HG02885 (cell line): ENCODE results near the gene KLK15.

Source experiments
- ATAC-seq: cut with Tn5 transposase; IDR thresholded peaks from one replicate; pipeline ENCODE4 v1.9.1; 2021; ENCODE audit warnings: mild to moderate bottlenecking; ENCODE audit not compliant: unreplicated experiment, poor library complexity

Gene KLK15, protein sequence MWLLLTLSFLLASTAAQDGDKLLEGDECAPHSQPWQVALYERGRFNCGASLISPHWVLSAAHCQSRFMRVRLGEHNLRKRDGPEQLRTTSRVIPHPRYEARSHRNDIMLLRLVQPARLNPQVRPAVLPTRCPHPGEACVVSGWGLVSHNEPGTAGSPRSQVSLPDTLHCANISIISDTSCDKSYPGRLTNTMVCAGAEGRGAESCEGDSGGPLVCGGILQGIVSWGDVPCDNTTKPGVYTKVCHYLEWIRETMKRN

DNA sequence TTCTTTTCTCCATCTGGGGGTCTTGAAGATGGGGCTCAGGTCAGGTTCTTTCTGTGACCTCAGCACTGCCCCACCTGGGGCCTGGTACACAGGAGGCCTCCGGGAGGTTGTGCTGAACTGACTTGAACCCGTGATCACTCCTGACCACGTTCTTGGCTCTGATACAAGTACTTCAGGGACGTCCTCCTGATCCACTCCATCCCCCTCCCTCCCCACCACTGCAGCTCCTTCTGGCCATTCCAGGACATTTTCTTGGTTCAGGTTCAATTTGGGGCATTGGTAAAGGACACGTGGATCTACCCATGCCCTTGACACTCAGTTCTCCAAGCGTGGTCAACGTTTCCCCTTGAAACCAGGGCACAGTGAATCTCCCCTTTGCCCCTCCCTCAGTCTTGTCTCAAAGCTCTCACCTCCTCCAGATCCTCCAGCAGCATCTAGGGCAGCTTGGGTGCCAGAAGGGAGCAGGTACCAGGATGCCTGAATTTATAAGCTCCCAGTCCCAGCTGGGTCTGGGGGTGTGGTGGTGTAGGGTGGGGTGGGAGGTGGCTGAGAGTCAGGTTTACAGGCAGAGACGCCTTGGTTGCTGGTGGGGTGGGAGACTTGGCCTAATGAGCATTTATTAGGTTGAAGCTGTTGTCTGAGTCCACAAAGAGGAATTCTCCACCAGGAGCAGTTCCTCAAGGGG, at the start of gene KLK15:
Gene KLK15 (minus strand): TSS at position 458 of the 685 bp plus-strand sequence. CDS start 2,082 bp downstream, outside the sequence.
- no peak for ATAC-seq

DNA sequence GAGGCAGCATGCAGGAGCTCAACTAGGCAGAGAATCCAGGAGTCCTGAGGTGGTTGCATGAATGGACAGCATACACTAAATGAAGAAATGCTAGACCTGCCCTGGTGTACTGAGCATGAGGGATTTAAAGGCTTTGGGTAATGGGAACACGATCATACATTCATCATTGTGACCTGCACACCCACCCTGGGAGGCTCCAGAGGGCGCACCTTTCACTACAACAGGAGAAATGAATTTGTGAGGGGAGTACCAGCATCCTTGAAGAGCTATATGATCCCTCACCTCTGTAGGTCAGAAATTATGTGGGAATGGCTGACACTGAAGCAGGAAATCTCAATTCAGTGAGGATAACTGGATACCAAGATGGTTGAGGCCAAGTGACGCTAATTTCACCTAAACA, 48.8 kb upstream of the KLK15 start:
- ATAC-seq, result no peak

DNA sequence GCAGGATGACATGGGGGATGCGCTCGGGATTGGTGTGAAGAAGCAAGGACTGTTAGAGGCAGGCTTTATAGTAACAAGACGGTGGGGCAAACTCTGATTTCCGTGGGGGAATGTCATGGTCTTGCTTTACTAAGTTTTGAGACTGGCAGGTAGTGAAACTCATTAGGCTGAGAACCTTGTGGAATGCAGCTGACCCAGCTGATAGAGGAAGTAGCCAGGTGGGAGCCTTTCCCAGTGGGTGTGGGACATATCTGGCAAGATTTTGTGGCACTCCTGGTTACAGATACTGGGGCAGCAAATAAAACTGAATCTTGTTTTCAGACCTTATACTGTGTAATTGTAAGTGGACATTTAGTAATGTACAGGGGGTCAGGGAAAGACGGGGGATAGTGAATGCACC, 46.9 kb upstream of the KLK15 start:
- no peak for ATAC-seq

DNA sequence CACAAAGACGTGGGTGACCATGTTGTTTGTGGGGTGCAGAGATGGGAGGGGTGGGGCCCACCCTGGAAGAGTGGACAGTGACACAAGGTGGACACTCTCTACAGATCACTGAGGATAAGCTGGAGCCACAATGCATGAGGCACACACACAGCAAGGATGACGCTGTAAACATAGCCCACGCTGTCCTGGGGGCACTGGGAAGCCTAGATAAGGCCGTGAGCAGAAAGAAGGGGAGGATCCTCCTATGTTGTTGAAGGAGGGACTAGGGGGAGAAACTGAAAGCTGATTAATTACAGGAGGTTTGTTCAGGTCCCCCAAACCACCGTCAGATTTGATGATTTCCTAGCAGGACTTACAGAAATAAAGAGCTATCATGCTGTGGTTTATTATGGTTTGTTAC, 45.5 kb upstream of the KLK15 start:
- no peak for ATAC-seq

DNA sequence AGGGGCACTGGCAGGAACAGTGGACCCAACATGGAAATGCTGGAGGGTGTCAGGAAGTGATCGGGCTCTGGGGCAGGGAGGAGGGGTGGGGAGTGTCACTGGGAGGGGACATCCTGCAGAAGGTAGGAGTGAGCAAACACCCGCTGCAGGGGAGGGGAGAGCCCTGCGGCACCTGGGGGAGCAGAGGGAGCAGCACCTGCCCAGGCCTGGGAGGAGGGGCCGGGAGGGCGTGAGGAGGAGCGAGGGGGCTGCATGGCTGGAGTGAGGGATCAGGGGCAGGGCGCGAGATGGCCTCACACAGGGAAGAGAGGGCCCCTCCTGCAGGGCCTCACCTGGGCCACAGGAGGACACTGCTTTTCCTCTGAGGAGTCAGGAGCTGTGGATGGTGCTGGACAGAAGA, 44.0 kb upstream of the KLK15 start:
- no peak for ATAC-seq

DNA sequence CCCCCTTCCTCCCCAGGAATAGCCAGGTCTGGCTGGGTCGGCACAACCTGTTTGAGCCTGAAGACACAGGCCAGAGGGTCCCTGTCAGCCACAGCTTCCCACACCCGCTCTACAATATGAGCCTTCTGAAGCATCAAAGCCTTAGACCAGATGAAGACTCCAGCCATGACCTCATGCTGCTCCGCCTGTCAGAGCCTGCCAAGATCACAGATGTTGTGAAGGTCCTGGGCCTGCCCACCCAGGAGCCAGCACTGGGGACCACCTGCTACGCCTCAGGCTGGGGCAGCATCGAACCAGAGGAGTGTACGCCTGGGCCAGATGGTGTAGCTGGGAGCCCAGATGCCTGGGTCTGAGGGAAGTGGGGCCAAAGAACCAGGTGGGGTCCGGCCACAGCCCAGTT, 43.1 kb upstream of the KLK15 start:
- no peak for ATAC-seq

DNA sequence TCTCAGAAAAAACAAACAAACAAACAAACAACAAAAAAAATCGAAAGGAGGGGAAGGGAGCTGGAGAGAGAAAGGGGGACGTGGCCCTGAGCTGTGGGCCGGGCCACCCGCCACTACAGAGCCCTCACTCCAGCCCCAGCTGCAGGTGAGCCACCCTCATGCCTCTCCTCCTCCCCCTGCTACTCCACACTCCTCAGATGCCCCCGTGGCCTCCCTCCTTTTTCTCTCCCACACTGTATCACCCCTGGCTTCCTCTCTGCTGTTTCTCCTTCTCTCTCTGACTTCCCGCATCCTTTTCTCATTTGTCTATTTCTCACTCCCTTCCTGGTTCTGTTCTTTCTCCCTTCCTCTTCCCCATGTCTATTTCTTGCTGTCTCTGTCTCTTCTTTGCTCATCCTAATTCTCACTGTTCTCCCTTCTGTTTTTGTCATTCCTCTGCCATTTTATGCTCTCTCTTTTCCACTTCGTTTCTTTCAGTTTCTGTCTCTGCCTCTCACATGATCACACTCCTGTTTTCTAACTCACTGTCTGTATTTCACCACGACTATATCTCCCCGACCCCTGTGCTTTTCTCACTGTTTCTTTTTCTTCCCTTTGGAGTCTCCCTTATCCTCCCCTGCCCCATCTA, 42.5 kb upstream of the KLK15 start:
- ATAC-seq, result no peak

DNA sequence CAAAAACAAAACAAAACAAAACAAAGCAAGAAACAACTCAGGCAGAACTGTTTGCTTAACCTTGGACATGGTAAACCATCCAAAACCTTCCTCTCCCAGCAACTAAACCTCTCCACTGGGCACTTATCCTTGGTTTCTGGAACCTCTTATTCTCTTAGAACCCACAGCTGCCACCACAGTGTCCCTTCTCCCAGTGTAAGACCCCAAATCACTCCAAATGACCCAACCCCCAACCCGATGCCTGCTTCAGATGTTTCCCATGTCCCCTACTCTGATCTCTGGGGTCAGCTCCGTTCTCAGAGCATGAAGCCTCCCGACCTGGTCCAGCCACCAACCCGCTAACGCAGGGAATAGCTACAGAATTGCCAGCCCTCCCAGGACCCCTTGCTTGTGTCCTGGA, 40.8 kb upstream of the KLK15 start:
- no peak for ATAC-seq

DNA sequence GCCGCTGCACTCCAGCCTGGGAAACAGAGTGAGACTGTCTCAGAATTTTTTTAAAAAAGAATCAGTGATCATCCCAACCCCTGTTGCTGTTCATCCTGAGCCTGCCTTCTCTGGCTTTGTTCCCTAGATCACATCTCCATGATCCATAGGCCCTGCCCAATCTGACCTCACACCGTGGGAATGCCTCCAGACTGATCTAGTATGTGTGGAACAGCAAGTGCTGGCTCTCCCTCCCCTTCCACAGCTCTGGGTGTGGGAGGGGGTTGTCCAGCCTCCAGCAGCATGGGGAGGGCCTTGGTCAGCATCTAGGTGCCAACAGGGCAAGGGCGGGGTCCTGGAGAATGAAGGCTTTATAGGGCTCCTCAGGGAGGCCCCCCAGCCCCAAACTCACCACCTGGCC, 39.7 kb upstream of the KLK15 start, which contains the start of gene KLK2:
Gene KLK2 (plus strand): TSS at position 384 of the 400 bp plus-strand sequence. CDS start 35 bp downstream, outside the sequence.
- no peak for ATAC-seq

DNA sequence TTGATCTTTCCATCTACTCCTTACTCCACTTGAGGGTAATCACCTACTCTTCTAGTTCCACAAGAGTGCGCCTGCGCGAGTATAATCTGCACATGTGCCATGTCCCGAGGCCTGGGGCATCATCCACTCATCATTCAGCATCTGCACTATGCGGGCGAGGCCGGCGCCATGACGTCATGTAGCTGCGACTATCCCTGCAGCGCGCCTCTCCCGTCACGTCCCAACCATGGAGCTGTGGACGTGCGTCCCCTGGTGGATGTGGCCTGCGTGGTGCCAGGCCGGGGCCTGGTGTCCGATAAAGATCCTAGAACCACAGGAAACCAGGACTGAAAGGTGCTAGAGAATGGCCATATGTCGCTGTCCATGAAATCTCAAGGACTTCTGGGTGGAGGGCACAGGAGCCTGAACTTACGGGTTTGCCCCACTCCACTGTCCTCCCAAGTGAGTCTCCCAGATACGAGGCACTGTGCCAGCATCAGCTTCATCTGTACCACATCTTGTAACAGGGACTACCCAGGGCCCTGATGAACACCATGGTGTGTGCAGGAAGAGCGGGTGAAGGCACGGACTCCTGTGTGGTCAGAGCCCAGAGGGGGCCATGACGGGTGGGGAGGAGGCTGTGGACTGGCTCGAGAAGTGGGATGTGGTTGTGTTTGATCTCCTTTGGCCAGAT, 37.2 kb upstream of the KLK15 start:
- no peak for ATAC-seq

DNA sequence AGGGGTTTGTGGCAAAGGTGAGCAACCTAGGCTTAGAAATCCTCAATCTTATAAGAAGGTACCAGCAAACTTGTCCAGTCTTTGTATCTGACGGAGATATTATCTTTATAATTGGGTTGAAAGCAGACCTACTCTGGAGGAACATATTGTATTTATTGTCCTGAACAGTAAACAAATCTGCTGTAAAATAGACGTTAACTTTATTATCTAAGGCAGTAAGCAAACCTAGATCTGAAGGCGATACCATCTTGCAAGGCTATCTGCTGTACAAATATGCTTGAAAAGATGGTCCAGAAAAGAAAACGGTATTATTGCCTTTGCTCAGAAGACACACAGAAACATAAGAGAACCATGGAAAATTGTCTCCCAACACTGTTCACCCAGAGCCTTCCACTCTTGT, 36.1 kb upstream of the KLK15 start:
- no peak for ATAC-seq

DNA sequence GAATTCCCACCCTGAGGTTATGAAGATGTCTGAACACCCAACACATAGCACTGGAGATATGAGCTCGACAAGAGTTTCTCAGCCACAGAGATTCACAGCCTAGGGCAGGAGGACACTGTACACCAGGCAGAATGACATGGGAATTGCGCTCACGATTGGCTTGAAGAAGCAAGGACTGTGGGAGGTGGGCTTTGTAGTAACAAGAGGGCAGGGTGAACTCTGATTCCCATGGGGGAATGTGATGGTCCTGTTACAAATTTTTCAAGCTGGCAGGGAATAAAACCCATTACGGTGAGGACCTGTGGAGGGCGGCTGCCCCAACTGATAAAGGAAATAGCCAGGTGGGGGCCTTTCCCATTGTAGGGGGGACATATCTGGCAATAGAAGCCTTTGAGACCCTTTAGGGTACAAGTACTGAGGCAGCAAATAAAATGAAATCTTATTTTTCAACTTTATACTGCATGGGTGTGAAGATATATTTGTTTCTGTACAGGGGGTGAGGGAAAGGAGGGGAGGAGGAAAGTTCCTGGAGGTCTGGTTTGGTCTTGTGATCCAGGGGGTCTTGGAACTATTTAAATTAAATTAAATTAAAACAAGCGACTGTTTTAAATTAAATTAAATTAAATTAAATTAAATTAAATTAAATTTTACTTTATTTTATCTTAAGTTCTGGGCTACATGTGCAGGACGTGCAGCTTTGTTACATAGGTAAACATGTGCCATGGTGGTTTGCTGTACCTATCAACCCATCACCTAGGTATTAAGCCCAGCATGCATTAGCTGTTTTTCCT, 28.3 kb upstream of the KLK15 start:
- no peak for ATAC-seq

DNA sequence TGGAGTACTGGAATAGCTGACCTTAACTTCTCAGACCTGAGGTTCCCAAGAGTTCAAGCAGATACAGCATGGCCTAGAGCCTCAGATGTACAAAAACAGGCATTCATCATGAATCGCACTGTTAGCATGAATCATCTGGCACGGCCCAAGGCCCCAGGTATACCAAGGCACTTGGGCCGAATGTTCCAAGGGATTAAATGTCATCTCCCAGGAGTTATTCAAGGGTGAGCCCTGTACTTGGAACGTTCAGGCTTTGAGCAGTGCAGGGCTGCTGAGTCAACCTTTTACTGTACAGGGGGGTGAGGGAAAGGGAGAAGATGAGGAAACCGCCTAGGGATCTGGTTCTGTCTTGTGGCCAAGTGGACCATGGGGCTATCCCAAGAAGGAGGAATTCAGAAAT, 27.6 kb upstream of the KLK15 start:
- ATAC-seq, result no peak

DNA sequence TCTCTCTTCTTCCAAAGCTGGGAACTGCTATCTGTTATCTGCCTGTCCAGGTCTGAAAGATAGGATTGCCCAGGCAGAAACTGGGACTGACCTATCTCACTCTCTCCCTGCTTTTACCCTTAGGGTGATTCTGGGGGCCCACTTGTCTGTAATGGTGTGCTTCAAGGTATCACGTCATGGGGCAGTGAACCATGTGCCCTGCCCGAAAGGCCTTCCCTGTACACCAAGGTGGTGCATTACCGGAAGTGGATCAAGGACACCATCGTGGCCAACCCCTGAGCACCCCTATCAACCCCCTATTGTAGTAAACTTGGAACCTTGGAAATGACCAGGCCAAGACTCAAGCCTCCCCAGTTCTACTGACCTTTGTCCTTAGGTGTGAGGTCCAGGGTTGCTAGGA, 26.5 kb upstream of the KLK15 start:
- ATAC-seq, result no peak

DNA sequence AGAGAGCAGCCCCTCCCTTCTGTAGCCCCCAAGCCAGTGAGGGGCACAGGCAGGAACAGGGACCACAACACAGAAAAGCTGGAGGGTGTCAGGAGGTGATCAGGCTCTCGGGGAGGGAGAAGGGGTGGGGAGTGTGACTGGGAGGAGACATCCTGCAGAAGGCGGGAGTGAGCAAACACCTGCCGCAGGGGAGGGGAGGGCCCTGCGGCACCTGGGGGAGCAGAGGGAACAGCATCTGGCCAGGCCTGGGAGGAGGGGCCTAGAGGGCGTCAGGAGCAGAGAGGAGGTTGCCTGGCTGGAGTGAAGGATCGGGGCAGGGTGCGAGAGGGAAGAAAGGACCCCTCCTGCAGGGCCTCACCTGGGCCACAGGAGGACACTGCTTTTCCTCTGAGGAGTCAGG, 25.5 kb upstream of the KLK15 start:
- no peak for ATAC-seq

DNA sequence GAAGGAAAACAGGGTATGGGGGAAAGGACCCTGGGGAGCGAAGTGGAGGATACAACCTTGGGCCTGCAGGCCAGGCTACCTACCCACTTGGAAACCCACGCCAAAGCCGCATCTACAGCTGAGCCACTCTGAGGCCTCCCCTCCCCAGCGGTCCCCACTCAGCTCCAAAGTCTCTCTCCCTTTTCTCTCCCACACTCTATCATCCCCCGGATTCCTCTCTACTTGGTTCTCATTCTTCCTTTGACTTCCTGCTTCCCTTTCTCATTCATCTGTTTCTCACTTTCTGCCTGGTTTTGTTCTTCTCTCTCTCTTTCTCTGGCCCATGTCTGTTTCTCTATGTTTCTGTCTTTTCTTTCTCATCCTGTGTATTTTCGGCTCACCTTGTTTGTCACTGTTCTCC, 24.0 kb upstream of the KLK15 start:
- no peak for ATAC-seq

DNA sequence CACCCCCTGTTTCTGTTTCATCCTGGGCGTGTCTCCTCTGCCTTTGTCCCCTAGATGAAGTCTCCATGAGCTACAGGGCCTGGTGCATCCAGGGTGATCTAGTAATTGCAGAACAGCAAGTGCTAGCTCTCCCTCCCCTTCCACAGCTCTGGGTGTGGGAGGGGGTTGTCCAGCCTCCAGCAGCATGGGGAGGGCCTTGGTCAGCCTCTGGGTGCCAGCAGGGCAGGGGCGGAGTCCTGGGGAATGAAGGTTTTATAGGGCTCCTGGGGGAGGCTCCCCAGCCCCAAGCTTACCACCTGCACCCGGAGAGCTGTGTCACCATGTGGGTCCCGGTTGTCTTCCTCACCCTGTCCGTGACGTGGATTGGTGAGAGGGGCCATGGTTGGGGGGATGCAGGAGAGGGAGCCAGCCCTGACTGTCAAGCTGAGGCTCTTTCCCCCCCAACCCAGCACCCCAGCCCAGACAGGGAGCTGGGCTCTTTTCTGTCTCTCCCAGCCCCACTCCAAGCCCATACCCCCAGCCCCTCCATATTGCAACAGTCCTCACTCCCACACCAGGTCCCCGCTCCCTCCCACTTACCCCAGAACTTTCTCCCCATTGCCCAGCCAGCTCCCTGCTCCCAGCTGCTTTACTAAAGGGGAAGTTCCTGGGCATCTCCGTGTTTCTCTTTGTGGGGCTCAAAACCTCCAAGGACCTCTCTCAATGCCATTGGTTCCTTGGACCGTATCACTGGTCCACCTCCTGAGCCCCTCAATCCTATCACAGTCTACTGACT, 21.4 kb upstream of the KLK15 start, which contains the start of gene KLK3:
Gene KLK3 (plus strand): TSS at position 280 of the 775 bp plus-strand sequence. CDS start 41 bp downstream, at position 321.
- no peak for ATAC-seq

DNA sequence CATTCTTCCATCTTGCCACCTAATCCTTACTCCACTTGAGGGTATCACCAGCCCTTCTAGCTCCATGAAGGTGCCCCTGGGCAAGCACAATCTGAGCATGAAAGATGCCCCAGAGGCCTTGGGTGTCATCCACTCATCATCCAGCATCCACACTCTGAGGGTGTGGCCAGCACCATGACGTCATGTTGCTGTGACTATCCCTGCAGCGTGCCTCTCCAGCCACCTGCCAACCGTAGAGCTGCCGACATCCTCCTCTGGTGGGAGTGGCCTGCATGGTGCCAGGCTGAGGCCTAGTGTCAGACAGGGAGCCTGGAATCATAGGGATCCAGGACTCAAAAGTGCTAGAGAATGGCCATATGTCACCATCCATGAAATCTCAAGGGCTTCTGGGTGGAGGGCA, 18.2 kb upstream of the KLK15 start:
- no peak for ATAC-seq

DNA sequence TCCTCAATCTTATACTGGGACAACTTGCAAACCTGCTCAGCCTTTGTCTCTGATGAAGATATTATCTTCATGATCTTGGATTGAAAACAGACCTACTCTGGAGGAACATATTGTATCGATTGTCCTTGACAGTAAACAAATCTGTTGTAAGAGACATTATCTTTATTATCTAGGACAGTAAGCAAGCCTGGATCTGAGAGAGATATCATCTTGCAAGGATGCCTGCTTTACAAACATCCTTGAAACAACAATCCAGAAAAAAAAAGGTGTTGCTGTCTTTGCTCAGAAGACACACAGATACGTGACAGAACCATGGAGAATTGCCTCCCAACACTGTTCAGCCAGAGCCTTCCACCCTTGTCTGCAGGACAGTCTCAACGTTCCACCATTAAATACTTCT, 17.4 kb upstream of the KLK15 start:
- no peak for ATAC-seq
